ENCODE measurements around the gene ARHGEF1. TPM values are rescaled to one million over a fixed set of nuclear protein-coding genes. Genes with fewer than 3 reads are reported as not detected.

ARHGEF1 gene
- total RNA-seq, 3 donors from 2014 or later (not counting 1 experiment from before 2014, with no cell fraction given), result 1,177 to 1,409 (median 1,354) TPM

- H3K9me3 Mint-ChIP-seq, result no peaks in the 10 kb centered on the region
- H3K27ac ChIP-seq (ENCODE audit: low read length), result no peak overlapping the region
- intact Hi-C loops (cut with micrococcal nuclease), result no loop called here
These were observed 3.2 kb upstream of the ARHGEF1 start for GRCh38 chr19:41879670-41880328.

GRCh38 chr19:41880329-41880708, 2.7 kb upstream of the ARHGEF1 start:
- Histone ChIP-seq H3K36me3 (ENCODE audit: control insufficient read depth, insufficient read depth, low read length) (peaks cover 4% of the 10 kb centered on the region), H3K27ac (ENCODE audit: low read length) (no peak overlapping the region), H3K4me1 (ENCODE audit: control insufficient read depth, insufficient read depth, low read length) (peaks cover 80% of the 10 kb centered on the region), H3K4me3 (ENCODE audit: low read length) (no peak overlapping the region), H3K9me3 (ENCODE audit: control insufficient read depth, insufficient read depth, low read length) (no peaks in the 10 kb centered on the region), H3K27me3 (ENCODE audit: control insufficient read depth, insufficient read depth, low read length) (no peaks in the 10 kb centered on the region)
- H3K4me1 Mint-ChIP-seq, result peaks cover 36 to 85% of the 10 kb centered on the region in 2 donors
- H3K9me3 Mint-ChIP-seq, result no peaks in the 10 kb centered on the region
- H3K27ac Mint-ChIP-seq, result peak overlapping the region; percentile 59 to 77
- ATAC-seq (no peak), DNase-seq (no peak)
- TF ChIP-seq CTCF (IDR thresholded peaks at IDR 0.05), result no peak
- no peaks in the 10 kb centered on the region for H3K27me3 Mint-ChIP-seq (ENCODE audit: low read depth in 2 of 2)
- WGBS (ENCODE audit: insufficient coverage), result 94% methylated on average over 2 of the region's 5 CpGs
- H3K4me3 Mint-ChIP-seq, result peak overlapping the region; percentile 65
- intact Hi-C loops (cut with micrococcal nuclease), result no loop called here
- no peaks in the 10 kb centered on the region for H3K36me3 Mint-ChIP-seq

More at GRCh38 chr19:41879670-41880328, 3.2 kb upstream of the ARHGEF1 start:
- H3K9me3 ChIP-seq (ENCODE audit: control insufficient read depth, insufficient read depth, low read length), result no peaks in the 10 kb centered on the region
- no peak for TF ChIP-seq CTCF (IDR thresholded peaks at IDR 0.05)
- H3K4me1 Mint-ChIP-seq, result peaks cover 31 to 80% of the 10 kb centered on the region in 2 donors
- peak overlapping the region; percentile 59 to 77 for H3K27ac Mint-ChIP-seq
- H3K27me3 ChIP-seq (ENCODE audit: control insufficient read depth, insufficient read depth, low read length), result no peaks in the 10 kb centered on the region
- 91% methylated on average over 7 of the region's 7 CpGs for WGBS (ENCODE audit: insufficient coverage)
- ATAC-seq, result no peak
- H3K36me3 Mint-ChIP-seq, result no peaks in the 10 kb centered on the region
- peaks cover 80% of the 10 kb centered on the region for H3K4me1 ChIP-seq (ENCODE audit: control insufficient read depth, insufficient read depth, low read length)
- H3K4me3 Mint-ChIP-seq, result peak overlapping the region; percentile 65
- peaks cover 2% of the 10 kb centered on the region for H3K36me3 ChIP-seq (ENCODE audit: control insufficient read depth, insufficient read depth, low read length)
- H3K4me3 ChIP-seq (ENCODE audit: low read length), result no peak overlapping the region
- no peaks in the 10 kb centered on the region for H3K27me3 Mint-ChIP-seq (ENCODE audit: low read depth in 2 of 2)
- DNase-seq, result no peak

GRCh38 chr19:41883463-41883820, 458 bp downstream of the ARHGEF1 start:
- Histone ChIP-seq H3K36me3 (ENCODE audit: control insufficient read depth, insufficient read depth, low read length) (peaks cover 7% of the 10 kb centered on the region), H3K27me3 (ENCODE audit: control insufficient read depth, insufficient read depth, low read length) (no peaks in the 10 kb centered on the region), H3K4me1 (ENCODE audit: control insufficient read depth, insufficient read depth, low read length) (peaks cover 79% of the 10 kb centered on the region), H3K4me3 (ENCODE audit: low read length) (peak overlapping the region; percentile 93), H3K9me3 (ENCODE audit: control insufficient read depth, insufficient read depth, low read length) (no peaks in the 10 kb centered on the region), H3K27ac (ENCODE audit: low read length) (peak overlapping the region; percentile 86)
- intact Hi-C loops (cut with micrococcal nuclease), result no loop called here
- Mint-ChIP-seq H3K36me3 (no peaks in the 10 kb centered on the region), H3K9me3 (no peaks in the 10 kb centered on the region), H3K4me3 (peak overlapping the region; percentile 84), H3K27ac (peak overlapping the region; percentile 84 to 89), H3K27me3 (ENCODE audit: low read depth in 2 of 2) (no peaks in the 10 kb centered on the region), H3K4me1 (peaks cover 45 to 86% of the 10 kb centered on the region in 2 donors)
- under 1% methylated on average over 23 of the region's 23 CpGs for WGBS (ENCODE audit: insufficient coverage)
- DNase-seq (no peak), ATAC-seq (no peak)
- no peak for TF ChIP-seq CTCF (IDR thresholded peaks at IDR 0.05)

All from natural killer cell (primary cell).